GM21515 (cell line): Measurements from ENCODE around the gene TBC1D24.

Source experiments
- ATAC-seq: cut with Tn5 transposase; IDR thresholded peaks from one replicate; pipeline ENCODE4 v1.9.1; 2021; ENCODE audit not compliant: unreplicated experiment

The TBC1D24 gene

DNA sequence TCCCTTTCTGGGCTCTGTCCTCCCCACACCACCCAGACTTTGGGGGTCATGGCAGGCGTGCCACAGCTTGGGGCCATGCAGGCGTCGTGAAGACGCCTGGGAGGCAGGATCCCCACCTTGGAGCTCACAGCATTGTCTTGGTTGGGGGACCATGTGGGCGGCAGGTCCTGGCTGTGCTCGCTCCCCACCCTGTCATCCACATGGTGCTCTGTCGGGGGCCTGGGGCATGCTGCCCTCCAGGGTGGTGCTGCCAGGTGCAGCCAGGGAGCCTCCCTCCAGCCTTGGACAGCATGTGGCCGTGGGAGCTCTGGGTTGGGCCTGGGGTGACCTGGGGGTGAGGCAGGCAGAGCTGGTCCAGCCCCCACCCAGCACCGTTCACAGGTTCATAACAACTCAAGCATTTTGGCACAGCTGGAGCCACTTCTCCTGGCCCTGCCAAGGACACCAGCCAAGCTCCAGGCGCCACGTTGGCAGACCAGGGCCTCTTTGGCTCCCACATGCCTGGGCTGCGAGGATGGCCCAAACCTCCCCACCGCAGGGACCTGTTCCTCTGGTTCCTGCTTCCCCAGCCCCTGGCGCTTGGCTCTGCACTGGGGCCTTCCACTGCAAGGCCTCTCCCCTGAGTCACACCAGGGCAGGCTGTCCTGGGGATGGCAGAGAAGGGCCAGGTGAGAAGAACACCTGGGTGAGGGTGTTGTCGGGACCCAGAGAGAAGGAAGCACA is 23.8 kb downstream of the TBC1D24 start:
- ATAC-seq, result no peak

DNA sequence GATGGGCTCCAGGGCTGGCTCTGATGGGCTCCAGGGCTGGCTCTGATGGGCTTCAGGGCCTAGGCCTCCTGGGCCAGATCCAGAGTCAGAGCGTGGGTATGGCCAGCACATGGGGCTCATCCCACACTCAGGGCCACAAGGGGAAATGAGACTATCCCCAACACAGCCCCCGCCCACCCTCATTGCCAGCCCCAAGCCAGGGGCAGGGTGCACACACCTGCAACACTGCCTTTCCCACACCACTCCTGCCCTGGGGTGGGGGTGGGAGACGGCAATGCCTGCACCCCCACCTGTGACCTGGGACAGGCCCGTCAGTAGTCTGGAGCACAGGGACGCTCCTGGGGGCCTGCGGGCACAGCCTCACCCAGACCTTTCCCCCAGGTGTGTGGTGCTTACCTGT is 24.5 kb downstream of the TBC1D24 start:
- no peak for ATAC-seq

DNA sequence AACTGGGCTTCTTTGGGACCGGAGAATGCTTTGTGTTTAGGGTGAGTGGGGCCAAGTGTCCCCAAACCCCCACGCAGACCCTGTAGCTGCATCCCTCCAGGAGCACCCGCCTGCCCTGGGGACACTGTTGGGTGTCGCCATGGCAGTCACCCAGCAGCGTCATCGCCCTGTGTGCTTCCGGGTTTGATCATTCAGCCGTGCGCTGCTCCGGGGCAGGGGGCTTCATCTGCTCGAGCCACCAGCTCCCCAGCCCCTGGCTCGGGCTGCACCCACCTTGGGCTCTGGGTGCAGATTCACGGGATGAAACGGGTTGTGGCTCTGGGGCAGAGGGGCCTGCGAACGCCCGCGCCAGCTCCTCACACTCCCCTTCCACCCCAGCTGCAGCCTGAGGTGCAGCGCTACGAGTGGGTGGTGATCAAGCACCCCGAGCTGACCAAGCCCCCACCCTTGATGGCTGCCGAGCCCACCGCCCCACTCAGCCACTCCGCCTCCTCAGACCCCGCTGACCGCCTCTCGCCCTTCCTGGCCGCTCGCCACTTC is 25.0 kb downstream of the TBC1D24 start:
- no peak for ATAC-seq

DNA sequence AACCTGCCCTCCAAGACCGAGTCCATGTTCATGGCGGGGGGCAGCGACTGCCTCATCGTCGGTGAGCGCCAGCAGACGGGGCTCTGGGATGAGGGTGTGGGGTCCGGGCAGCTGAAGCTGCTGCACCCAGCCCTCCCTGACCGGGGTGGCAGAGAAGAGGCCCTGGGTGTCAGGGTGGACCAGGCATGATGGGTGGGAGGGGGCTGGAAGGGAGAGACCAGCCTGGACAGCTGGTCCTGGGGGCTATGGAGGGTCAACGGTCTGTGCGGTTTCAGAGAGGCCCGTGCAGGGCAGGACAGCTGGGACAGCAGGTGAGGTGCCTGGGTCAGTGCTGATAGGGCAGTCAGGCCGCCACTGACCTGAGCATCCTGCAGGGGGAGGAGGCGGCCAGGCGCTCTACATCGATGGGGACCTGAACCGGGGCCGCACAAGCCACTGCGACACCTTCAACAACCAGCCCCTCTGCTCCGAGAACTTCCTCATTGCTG is 25.5 kb downstream of the TBC1D24 start:
- no peak for ATAC-seq

DNA sequence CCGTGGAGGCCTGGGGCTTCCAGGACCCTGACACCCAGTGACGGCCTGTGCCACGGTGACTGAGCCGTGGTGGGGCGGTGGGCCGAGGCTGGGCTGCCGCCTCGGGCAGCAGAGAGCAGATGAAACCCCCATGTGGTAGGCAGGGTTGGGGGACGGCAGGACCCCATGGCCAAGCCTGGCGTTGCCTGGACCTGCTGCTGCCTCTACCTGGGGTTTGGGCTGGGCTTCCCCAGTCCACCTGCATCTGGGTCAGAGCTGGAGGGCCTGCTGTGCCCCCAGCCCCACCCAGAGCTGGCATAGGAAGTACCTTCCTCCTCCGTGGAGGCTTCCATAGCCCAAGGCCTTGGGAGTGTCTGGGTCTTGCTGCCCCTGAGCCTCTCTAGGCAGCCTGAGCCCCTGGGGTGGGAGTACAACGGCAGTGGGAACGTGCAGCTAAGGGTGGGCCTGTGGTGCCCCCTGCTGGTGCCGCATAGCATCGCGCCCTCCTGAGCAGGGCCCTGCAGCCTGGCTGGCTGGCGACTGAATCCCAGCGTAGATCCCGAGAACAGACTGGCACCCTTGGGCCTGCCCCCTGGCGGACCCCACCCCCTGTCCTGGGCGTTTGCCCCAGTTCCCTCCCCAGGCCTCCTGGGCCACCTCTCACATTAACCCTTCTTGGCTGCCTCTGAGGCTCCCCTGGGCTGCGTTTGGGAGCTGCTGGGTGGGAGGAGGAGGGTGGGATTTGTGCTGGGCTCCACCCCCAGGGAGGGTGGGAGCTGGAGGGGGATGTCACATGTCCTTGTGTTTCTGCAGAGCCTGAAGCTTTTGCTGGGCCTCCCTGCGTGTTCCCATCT is 26.2 kb downstream of the TBC1D24 start:
- ATAC-seq, result no peak

DNA sequence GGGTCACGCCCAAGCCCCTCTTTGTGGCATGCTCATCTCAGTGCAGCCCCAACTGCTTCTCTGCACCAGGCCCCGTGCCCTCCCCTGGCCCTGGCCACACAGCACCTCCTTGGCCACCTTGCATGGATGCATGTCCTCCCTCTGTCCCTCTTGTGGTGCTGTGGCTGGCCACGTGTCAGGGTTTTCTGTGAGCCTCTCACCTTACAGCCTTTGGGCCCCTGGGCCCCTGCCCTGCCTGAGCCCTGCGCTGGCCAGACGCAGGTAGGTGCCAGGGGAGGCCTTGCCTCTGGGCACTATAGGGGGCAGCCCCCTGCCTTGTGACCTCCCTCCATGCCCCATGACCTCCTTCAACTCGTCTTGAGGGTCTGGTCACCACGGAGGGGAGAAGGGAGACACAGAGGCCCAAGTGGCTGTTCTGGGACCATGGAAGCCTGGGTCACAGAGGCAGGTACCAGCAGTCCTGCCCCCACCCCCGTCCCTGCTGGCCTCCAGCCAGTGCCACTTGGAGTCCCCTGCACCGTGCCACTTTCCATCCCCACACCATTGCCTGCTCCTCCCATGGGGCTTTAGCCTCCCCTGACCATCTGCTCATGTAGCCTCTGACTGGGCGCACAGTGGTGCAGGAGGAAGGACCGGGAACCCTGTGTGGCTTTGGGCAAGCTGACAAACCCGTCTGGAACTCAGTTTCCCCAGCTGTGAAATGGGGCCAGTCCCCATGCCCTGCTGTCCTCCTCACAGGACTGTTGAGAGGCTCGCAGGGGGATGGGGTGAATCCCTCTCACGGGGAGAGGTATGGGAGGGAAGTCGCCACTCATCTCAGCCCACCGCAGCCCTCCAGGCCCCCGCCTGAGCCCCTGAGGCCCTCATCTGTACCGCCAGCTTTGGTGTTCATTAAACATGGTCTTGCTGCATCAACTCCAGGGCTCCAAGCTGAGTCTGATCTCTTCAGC is 27.3 kb downstream of the TBC1D24 start:
- ATAC-seq, result no peak

DNA sequence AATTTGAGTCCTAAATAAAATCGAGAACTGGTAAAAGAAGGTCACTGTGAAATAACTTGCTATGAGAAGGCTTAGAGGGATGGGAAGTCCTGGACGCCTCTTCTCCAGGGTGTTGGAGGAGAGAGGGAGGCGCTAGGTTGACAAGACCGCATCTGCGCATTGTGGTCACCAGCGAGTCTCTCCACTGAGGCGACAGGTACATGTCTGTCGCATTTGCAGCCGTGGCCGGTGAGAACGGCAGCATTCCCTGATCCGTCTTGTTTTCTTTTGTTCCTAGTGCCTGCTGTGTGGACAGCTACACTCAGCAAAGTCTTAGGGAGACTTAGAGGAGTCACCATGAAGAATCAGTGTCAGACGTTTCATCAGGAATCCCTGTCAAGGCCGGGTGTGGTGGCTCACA is 30.8 kb downstream of the TBC1D24 start:
- no peak for ATAC-seq

DNA sequence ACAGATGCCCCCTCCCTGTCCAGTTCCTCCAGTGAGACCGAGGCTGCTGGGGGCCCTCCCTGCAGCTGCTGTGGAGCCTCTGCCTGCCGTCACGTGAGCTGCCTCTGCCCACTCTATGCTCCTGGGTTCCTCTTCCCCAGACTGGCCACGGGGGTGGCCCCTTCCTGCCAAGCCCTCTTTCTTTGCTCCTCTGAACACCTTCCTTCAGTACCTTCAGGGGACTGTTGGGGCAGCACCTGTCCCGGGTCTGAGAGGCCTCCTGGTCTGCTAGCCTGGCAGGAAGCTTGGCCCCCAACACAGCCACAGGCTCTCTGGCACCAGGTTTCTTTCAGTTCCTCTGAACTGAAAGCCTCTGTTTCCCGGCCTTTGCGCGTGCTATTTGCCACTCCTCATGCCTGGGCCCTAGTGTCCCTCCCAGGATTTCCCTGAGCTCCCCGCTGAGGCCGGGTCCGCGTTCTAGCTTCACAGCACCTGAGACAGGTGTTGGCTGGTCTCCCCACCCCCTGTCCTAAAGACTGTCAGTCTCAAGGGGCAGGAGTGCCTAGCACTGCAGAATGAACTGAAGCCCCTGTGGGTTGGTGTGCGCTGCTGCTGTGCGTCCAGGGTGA is 32.2 kb downstream of the TBC1D24 start:
- peak; percentile 39 for ATAC-seq

DNA sequence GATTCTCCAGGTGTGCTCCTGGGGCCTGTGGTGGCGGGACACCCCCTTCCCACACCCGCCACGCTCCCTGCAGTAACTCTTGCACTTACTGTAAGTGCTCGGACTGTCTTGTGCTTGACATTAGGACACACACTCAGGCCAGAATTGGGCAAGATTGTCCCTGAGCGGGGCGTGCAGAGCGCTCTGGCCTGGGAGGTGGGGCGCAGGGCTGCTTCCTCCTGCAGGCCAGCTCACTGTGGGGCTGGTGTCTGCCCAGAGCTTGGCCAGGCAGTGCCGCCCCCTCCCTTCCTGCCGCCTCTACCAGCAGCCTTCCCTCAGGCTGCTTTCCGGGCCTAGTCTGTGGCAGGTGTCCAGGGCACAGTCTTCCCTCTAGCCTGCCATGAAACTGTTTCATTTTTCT is 32.7 kb downstream of the TBC1D24 start:
- peak; percentile 17 for ATAC-seq

DNA sequence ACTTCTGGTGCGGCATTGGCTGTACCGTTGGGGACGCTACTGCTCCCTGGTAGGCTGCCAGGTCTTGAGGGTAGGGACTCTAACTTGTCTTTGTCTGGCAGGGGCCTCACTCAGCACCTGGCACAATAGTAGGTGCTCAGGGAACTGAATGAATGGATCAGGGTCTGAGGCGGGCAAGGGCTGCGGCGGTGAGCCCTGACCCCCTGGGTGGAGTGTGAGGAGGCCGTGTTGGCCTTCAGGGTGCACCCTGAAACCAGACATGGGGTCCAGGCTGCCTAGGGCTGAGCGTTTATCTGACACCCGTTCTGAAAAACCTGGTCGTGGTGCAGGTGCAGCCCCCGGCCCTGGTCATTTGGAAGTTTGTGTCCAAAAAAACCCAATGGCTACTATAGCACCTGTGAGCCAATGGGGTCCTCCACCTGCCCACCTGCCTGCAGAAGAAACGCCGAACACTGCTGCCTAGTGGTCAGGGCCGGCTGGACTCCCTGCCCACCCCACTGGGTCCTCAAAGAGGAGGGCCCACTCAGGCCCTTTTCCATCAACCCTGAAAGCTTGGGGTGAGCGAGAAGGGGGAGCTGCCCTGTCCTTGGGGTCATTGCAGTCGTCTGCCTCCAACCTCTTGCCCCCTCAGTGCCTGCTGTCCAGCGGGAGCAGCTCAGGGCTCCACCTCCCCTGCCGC is 33.9 kb downstream of the TBC1D24 start:
- ATAC-seq, result no peak

DNA sequence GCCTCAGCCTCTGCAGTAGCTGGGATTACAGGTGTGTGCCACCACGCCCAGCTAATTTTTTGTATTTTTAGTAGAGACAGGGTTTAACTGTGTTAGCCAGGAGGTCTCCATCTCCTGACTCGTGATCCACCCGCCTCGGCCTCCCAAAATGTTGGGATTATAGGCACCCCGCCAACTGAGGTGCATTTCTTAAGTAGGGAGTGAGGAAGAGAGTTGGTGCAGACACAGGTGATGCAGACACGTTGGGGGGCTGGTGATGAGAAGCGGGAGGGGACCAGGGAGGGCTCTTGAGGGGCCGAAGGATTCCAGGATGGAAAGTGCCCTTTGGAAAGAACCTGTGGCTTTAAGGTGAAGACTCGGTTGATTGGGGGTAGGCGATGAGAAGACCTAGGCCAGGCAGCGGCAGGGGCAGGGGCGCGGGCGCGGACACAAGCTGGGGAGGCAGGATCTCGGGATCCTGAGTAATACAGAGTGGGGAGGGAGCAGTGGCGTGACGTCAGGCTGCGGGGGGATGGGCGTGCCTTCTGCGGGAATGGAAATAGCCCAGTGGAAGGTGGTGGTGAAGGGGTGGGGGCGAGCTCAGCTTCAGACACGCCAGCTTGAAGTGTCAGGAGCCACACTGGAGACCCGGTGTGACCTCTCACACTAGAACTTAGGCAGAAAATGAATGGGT is 36.3 kb downstream of the TBC1D24 start:
- no peak for ATAC-seq

DNA sequence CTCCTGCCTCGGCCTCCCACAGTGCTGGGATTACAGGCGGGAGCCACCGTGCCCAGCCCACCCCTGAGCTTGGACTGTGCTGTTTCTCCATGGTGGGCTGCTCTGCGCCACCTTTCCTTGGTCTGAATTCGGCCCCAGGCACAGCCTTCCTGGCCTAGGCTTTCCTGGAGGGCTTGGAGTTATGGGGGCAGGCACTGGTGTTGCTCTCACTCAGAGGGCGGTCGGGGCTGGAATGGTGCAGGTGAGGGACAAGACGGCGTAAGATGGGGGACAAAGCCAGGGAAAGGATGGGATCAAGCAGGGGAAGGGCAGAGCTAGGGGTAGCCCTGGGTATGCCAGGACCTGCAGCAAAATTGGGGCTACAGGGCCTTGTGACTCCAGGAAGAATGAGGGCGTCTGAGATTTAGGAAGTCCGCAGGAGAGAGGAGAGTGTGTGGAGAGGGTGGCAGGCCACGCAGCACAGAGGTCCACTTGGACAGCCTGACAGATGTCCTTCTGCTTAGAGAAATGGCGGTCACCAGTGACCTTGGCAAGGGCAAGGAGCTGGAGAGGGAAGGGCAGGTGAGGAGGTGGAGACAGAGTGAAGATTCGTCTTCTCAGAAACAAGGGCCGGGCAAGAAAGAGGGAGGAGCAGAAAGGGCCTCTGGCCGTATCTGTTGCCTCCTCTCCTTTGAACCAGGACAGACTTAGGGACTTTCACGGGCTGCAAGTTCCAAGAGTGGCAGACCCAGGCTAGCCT is 37.2 kb downstream of the TBC1D24 start:
- ATAC-seq, result no peak

DNA sequence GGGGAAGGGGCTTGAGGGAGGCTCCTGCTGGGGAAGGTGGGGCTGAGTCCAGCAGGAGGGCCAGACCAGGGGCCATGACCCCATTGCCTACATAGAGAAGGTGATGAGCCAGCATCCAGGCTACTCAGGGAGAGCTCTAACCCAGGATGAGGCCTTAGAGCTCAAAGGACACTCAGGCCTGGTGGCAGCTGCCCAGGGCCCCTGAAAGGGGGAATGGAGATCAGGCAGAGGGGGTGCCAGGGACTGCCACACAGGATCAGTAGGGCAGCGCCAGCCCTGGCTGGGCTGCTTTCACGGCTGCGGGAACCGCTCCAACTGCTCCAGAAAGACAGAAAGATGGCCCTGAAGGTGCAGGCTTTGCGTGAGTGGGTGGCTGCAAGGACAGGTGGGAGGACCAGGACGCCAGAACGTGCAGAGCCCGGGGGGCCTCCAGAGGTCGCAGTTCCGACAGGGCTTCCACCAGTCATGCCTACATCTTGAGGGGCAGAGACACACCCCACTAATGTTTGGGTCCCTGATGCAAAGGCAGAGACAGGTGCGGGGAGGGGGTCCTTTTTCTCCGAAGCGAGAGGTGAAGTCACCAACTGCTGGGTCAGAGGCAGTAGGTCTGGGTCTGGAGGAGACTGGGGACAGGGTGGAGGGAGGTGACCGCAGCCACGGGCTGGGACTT is 37.9 kb downstream of the TBC1D24 start:
- no peak for ATAC-seq

DNA sequence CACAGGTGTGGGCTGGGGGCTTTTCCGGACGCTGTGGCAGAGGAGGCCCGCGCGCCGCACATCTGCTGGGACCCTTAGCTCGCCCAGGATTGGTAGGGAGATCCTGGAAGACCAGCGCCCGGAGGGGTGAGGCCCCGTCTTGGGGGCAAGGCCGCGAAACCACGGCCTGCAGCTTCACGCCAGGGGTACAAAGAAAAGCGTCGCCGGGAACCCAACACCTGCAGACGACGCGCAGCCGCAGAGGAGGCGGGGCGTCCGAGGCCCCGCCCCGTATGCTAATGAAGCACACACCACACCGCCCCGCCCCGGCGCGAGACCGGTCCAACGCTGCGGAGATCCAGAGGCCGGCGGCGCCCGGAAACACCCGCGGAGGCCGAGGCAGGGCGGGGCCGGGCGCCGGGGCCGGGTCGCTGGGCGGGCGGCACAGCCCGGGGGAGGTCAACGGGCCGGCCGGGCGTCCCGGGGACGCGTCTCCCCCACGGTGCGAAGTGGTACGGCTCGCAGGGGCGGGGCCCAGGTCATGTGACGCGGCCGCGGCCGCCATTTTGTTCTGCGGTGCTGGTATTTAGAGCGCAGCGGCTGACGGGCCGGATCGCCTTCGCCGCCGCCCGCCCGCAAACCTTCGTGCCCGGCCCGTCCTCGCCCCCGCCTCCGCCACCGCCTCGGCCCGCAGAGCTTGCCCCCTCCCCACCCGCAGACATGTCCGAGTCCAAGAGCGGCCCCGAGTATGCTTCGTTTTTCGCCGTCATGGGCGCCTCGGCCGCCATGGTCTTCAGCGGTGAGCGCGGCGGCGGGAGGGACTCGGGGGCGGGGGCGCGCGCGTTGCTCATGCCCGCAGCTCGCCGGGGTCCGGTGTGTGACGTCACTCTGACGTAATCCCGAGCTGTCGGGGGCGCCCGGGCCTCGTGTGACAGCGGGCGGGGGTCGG is 38.7 kb downstream of the TBC1D24 start, which contains the start of gene ATP6V0C:
Gene ATP6V0C (plus strand): TSS at position 548 of the 928 bp plus-strand sequence. CDS start 152 bp downstream, at position 700.
- peak; percentile 56 for ATAC-seq

DNA sequence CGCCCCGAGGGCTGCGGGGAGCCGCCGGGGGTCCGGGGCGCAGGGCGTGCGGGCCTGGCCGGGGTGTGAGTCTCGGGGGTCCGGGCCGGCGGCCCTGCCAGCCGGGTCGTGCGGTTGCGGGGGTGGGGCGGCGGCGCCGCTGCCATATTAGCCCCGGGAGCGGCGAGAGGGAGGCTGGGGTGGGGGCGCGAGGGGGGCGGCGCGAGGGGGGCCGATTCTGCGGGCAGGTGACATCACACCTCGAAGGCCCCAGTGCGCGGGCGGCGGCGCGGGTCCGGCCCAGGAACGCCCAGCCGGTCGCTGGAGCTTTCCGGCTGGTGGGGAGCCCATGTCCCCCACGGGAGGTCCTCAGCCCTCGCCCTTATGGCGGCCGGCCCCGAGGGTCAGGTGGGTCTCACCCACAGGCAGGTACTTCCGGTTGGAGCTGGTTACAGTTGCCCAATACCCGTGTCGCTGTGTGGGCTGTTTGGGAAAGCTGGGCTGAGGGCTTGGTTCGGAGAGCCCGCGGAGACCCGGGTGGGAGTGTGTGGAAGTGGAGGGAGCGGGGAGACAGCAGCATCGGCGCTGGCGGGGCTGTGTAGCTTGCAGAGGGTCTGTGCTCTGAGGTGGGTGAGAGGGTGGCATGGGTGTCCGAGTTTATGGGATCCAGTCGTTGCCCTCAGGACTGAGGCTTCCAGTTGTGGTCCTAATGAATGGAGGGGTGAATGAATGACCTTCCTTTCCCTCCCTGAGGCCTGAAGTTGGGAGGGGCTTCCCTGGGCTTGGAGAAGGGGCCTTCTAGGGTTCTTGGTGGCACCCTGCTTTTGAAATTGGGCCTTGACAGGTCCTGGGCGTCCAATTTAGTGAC is 39.6 kb downstream of the TBC1D24 start:
- no peak for ATAC-seq
